Loucy (cell line): ENCODE results near the gene CD27.

Experiments
- H2AFZ ChIP-seq: fragments of 200-600 bp; sonication (generic); 2 replicates; pipeline ENCODE4 v1.6.0; 2016; ENCODE audit warnings: antibody characterized with exemption, mild to moderate bottlenecking, low read length, moderate library complexity
- H3F3A ChIP-seq: fragments of 200-600 bp; 2 replicates; pipeline ENCODE4 v1.6.0; 2016; ENCODE audit warnings: antibody characterized with exemption, low read depth, mild to moderate bottlenecking
- H3K27me3 ChIP-seq: fragments of 200-600 bp; sonication (generic); 2 replicates; pipeline ENCODE4 v1.6.1; 2014; ENCODE audit warnings: low read length, mild to moderate bottlenecking; ENCODE audit not compliant: insufficient read depth, poor library complexity, severe bottlenecking
- H3K36me3 ChIP-seq: fragments of 200-600 bp; sonication (generic); 2 replicates; pipeline ENCODE4 v1.6.1; 2016; ENCODE audit warnings: low read length; ENCODE audit not compliant: insufficient read depth
- H3K4me1 ChIP-seq: fragments of 200-600 bp; sonication (generic); 2 replicates; pipeline ENCODE4 v1.5.1; 2014; ENCODE audit warnings: low read length, mild to moderate bottlenecking; ENCODE audit not compliant: insufficient read depth, poor library complexity, severe bottlenecking
- H3K4me2 ChIP-seq: fragments of 200-600 bp; sonication (generic); 2 replicates; pipeline ENCODE4 v1.6.0; 2014; ENCODE audit warnings: antibody characterized with exemption, low read length, low read depth, mild to moderate bottlenecking; ENCODE audit not compliant: poor library complexity, severe bottlenecking
- H3K4me3 ChIP-seq: fragments of 200-600 bp; sonication (generic); 2 replicates; pipeline ENCODE4 v1.5.1; 2014; ENCODE audit warnings: low read length, mild to moderate bottlenecking, mixed read lengths; ENCODE audit not compliant: poor library complexity, severe bottlenecking
- H3K79me2 ChIP-seq: fragments of 200-600 bp; sonication (generic); 2 replicates; pipeline ENCODE4 v1.6.1; 2014; ENCODE audit warnings: low read length; ENCODE audit not compliant: insufficient read depth
- H3K9ac ChIP-seq: fragments of 200-600 bp; sonication (generic); 2 replicates; pipeline ENCODE4 v1.6.0; 2014; ENCODE audit warnings: mild to moderate bottlenecking, low read depth, low read length, moderate library complexity; ENCODE audit not compliant: poor library complexity, severe bottlenecking
- H3K9me2 ChIP-seq: fragments of 200-600 bp; sonication (generic); replicated peaks from 2 replicates; pipeline ENCODE4 v1.6.1; 2016; ENCODE audit warnings: low read depth, low read length, mixed read lengths
- H3K9me3 ChIP-seq: fragments of 200-600 bp; sonication (generic); 2 replicates; pipeline ENCODE4 v1.6.1; 2014; ENCODE audit warnings: mild to moderate bottlenecking, antibody characterized with exemption, low read length, low read depth; ENCODE audit not compliant: insufficient read depth
- H4K20me1 ChIP-seq: fragments of 200-600 bp; sonication (generic); 2 replicates; pipeline ENCODE4 v1.6.0; 2014; ENCODE audit warnings: antibody characterized with exemption, low read length, mild to moderate bottlenecking; ENCODE audit not compliant: insufficient read depth, poor library complexity, severe bottlenecking
- EZH2phosphoT487 ChIP-seq: fragments of 200-600 bp; IDR thresholded peaks from 2 replicates; pipeline ENCODE4 v1.6.1; 2018; ENCODE audit warnings: antibody characterized with exemption, mild to moderate bottlenecking, moderate library complexity, borderline replicate concordance
- TF ChIP-seq, protein P1 (sequence below): fragments of 200-600 bp; sonication (generic); conservative IDR thresholded peaks from 2 replicates; pipeline ENCODE4 v1.5.1; 2014; ENCODE audit warnings: mild to moderate bottlenecking, antibody characterized with exemption, low read length

Gene CD27

DNA sequence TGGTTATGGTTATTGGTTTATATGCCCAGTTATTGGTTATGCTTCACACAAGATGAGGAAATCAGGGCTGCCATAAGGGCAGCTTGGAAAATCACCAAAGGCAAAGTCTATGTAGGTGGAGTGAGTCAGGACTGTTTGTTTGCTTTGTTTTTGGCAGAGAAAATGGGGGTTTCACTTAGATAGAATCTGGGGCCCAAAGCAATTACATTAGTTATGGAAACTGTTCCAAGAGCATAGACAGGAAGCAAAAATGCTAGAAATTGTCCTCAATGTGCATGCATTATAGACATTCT is 23.5 kb downstream of the CD27 start:
- Histone ChIP-seq H3K4me3 (peak overlapping the region; percentile 97), H3F3A (peaks cover 3% of the 10 kb centered on the region; the same call in 1 of the 2 replicates), H4K20me1 (peaks cover 14% of the 10 kb centered on the region), H3K9ac (peak overlapping the region; percentile 93), H2AFZ (no peak overlapping the region), H3K9me2 (no peaks in the 10 kb centered on the region), H3K4me1 (peaks cover 51% of the 10 kb centered on the region), H3K9me3 (no peaks in the 10 kb centered on the region), H3K36me3 (peaks cover 7% of the 10 kb centered on the region; the same call in 1 of the 2 replicates), H3K4me2 (peak overlapping the region; percentile 94), H3K79me2 (peaks cover 54% of the 10 kb centered on the region), H3K27me3 (no peaks in the 10 kb centered on the region)
- TF ChIP-seq, protein P1, sequence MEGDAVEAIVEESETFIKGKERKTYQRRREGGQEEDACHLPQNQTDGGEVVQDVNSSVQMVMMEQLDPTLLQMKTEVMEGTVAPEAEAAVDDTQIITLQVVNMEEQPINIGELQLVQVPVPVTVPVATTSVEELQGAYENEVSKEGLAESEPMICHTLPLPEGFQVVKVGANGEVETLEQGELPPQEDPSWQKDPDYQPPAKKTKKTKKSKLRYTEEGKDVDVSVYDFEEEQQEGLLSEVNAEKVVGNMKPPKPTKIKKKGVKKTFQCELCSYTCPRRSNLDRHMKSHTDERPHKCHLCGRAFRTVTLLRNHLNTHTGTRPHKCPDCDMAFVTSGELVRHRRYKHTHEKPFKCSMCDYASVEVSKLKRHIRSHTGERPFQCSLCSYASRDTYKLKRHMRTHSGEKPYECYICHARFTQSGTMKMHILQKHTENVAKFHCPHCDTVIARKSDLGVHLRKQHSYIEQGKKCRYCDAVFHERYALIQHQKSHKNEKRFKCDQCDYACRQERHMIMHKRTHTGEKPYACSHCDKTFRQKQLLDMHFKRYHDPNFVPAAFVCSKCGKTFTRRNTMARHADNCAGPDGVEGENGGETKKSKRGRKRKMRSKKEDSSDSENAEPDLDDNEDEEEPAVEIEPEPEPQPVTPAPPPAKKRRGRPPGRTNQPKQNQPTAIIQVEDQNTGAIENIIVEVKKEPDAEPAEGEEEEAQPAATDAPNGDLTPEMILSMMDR: no peak
- no peak for TF ChIP-seq EZH2phosphoT487

DNA sequence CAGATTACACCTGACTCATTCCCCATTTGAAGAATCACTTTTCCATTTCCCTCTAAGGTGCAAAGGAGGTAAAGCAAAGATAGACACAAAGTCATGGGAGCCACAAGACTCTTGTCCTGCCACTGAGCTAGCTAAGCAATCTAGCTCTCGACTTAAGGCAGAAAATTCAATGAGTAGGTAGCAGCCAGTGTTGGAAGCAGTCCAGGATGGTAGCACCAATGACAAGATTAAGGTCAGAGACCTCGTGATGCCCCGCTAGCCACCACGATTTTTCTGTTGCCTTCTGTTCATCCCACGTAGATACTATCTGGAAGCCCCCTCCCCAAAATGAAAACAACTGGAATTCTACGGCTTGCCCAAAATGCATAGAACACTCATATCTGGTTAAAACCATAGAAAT is 24.3 kb downstream of the CD27 start:
- Histone ChIP-seq H3K27me3 (no peaks in the 10 kb centered on the region), H3K9me3 (no peaks in the 10 kb centered on the region), H3K9me2 (no peaks in the 10 kb centered on the region), H3F3A (peaks cover 3% of the 10 kb centered on the region; the same call in 1 of the 2 replicates), H4K20me1 (peaks cover 14% of the 10 kb centered on the region), H3K36me3 (peaks cover 7% of the 10 kb centered on the region; the same call in 1 of the 2 replicates), H3K4me2 (peak overlapping the region; percentile 94), H2AFZ (no peak overlapping the region), H3K4me1 (peaks cover 43% of the 10 kb centered on the region), H3K79me2 (peaks cover 45% of the 10 kb centered on the region), H3K9ac (peak overlapping the region; percentile 93), H3K4me3 (peak overlapping the region; percentile 97)
- TF ChIP-seq, protein P1: no peak
- no peak for TF ChIP-seq EZH2phosphoT487

DNA sequence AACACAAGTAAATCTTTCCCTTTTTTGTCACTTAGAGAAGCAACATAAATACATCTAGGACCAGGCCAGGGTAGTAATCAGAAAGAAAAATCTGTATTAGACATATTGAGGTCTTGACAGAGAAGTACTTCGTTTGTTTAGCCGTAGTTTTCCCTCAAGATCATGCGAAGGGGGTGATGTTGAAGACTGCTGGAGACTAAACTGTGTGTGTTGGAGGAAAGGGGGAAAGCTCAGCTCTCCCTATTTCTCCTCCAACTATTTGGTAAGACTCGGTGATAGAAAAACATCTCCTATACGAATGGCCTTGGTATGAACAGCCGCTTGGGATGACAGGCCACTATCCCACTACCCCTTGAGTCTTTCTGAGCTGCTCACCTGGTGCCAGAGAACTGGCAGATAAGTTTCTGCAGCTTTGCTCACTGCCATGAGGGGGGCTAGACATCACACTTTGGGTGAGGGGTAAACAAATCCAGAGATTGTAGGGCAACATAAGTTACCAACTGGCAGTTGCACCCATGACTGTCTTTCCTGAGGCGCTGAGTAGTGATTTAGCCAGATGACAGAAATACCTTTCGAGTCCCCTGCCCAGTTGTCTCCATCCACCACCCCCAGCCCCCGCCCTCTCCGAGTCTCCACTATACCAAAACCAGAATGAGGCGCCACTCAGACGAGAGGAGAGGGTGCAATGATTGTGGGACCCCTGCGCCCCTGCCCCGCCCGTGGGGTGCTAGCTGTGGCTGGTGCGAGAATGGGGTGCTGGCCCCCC is 25.0 kb downstream of the CD27 start:
- Histone ChIP-seq H3F3A (peaks cover 3% of the 10 kb centered on the region; the same call in 1 of the 2 replicates), H3K9ac (peak overlapping the region; percentile 93), H3K9me3 (no peaks in the 10 kb centered on the region), H4K20me1 (peaks cover 14% of the 10 kb centered on the region), H3K4me3 (peak overlapping the region; percentile 97), H3K36me3 (peaks cover 3% of the 10 kb centered on the region; the same call in 1 of the 2 replicates), H3K27me3 (no peaks in the 10 kb centered on the region), H2AFZ (peak overlapping the region; percentile 77), H3K4me2 (peak overlapping the region; percentile 94), H3K9me2 (no peaks in the 10 kb centered on the region), H3K79me2 (peaks cover 38% of the 10 kb centered on the region), H3K4me1 (peaks cover 36% of the 10 kb centered on the region)
- TF ChIP-seq, protein P1: 0 out of 2 replicates have a peak, but pooled peaks have one; percentile 13
- TF ChIP-seq EZH2phosphoT487: no peak
